Suprapubic skin (tissue), 3 donors: ENCODE measurements around the gene DRD2.

Source experiments
- CTCF ChIP-seq, 2 donors: fragments of 200-600 bp in 1 of 2; fragments of 450-650 bp in 1 of 2; sonication (generic) in 1 of 2; IDR thresholded peaks; one replicate each; pipeline ENCODE4 v1.5.1; 2016 to 2019; ENCODE audit warnings: antibody characterized with exemption in 2 of 2, mild to moderate bottlenecking in 1 of 2, moderate library complexity in 1 of 2
- POLR2A ChIP-seq, 2 donors: fragments of 450-650 bp; IDR thresholded peaks; one replicate each; pipeline ENCODE4 v1.6.1; 2017; ENCODE audit warnings: antibody characterized with exemption in 2 of 2, mild to moderate bottlenecking in 2 of 2, moderate library complexity in 2 of 2

DNA sequence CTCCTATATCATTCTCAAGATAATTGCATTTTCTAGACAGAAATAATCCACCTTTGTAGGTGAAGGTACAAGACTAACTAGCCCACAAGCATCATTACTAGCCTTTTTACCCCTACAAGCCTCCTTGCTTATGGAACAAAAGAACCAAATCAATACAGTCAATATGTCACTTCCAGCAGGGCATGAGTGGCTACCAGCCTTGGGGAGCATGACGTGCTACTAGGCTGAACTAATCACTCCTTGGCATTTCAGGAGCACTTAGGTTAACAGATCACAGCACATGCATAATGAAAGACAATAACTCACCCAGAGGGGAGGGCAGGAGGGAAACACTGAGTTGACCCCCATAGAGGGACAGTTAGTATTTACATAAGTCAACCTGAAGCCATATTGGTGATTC is 2.7 kb downstream of the DRD2 start:
- TF ChIP-seq CTCF (IDR thresholded peaks at IDR 0.05) (no peak), POLR2A (IDR thresholded peaks at IDR 0.05) (no peak)
